SK-N-SH (cell line): ENCODE data around the gene RASA1. TPM values are rescaled to one million over a fixed set of nuclear protein-coding genes. Genes with fewer than 3 reads are reported as not detected.

Source experiments
- CTCF ChIA-PET: fragments of 300-600, 350-600 bp; formaldehyde crosslinking; extraction: SDS; loops from one replicate; lab custom pipeline; 2021; lab: Yijun Ruan, JAX
- POLR2A ChIA-PET: fragments of 350-600 bp; sonication (Branson Sonifier 250); formaldehyde crosslinking; extraction: SDS; loops from one replicate; lab custom pipeline; 2020; ENCODE audit warnings: antibody characterized with exemption, inconsistent platforms; lab: Yijun Ruan, JAX
- DNase-seq: peaks from one replicate; pipeline ENCODE4 v3.0.0; 2012
- H2AFZ ChIP-seq: fragments of 200-600 bp; sonication (generic); 2 replicates; pipeline ENCODE4 v1.8.1; 2016; ENCODE audit warnings: antibody characterized with exemption, mild to moderate bottlenecking, low read depth
- H3F3A ChIP-seq: fragments of 200-600 bp; sonication (generic); replicated peaks from 2 replicates; pipeline ENCODE3; 2016; ENCODE audit warnings: antibody characterized with exemption, mild to moderate bottlenecking; ENCODE audit not compliant: insufficient read depth
- H3K27ac ChIP-seq, 2 experiments: fragments of 200-500 bp in 1 of 2; fragments of 200-600 bp in 1 of 2; sonication (Bioruptor generic) in 1 of 2; sonication (generic), shearing (Covaris generic) in 1 of 2; 2 replicates each; pipeline versions ENCODE4 v1.5.1 to v1.6.1; 2014 to 2016; ENCODE audit warnings: low read depth in 2 of 2, inconsistent platforms in 1 of 2, low read length in 1 of 2, mild to moderate bottlenecking in 1 of 2, mixed read lengths in 1 of 2
- H3K27me3 ChIP-seq: fragments of 200-600 bp; sonication (generic), shearing (Covaris generic); 2 replicates; pipeline ENCODE4 v1.6.1; 2016; ENCODE audit warnings: mixed run types; ENCODE audit not compliant: insufficient read depth
- H3K36me3 ChIP-seq, 2 experiments: fragments of 200-500 bp in 1 of 2; fragments of 200-600 bp in 1 of 2; sonication (Bioruptor generic) in 1 of 2; sonication (generic) in 1 of 2; replicated peaks in 1 of 2; 2 replicates each; pipeline versions ENCODE3 to v1.5.1; 2014 to 2016; ENCODE audit warnings: low read length in 1 of 2, mild to moderate bottlenecking in 1 of 2; ENCODE audit not compliant: insufficient read depth in 2 of 2, control insufficient read depth in 1 of 2
- H3K4me1 ChIP-seq, 2 experiments: fragments of 200-500 bp in 1 of 2; fragments of 200-600 bp in 1 of 2; sonication (Bioruptor generic) in 1 of 2; sonication (generic), shearing (Covaris generic) in 1 of 2; 2 replicates each; pipeline versions ENCODE4 v1.5.1 to v1.6.1; 2014 to 2016; ENCODE audit warnings: low read depth in 1 of 2, low read length in 1 of 2, mixed run types in 1 of 2; ENCODE audit not compliant: insufficient read depth in 2 of 2, control insufficient read depth in 1 of 2
- H3K4me2 ChIP-seq: fragments of 200-600 bp; sonication (generic), shearing (Covaris generic); 2 replicates; pipeline ENCODE4 v1.6.1; 2017; ENCODE audit warnings: mixed run types
- H3K4me3 ChIP-seq, 2 experiments: fragments of 200-500 bp in 1 of 2; fragments of 200-600 bp in 1 of 2; sonication (Bioruptor generic) in 1 of 2; sonication (generic), shearing (Covaris generic) in 1 of 2; 2 replicates each; pipeline versions ENCODE4 v1.5.1 to v1.8.1; 2014 to 2016; ENCODE audit warnings: low read depth in 2 of 2, inconsistent platforms in 1 of 2, low read length in 1 of 2, mild to moderate bottlenecking in 1 of 2, mixed read lengths in 1 of 2, moderate library complexity in 1 of 2
- H3K79me2 ChIP-seq: fragments of 200-600 bp; sonication (generic); 2 replicates; pipeline ENCODE4 v1.8.1; 2017; ENCODE audit warnings: mild to moderate bottlenecking; ENCODE audit not compliant: insufficient read depth
- H3K9ac ChIP-seq: fragments of 200-600 bp; sonication (generic); 2 replicates; pipeline ENCODE4 v1.6.1; 2017; ENCODE audit warnings: mixed run types
- H3K9me2 ChIP-seq: fragments of 200-600 bp; sonication (generic); 2 replicates; pipeline ENCODE4 v1.6.1; 2017; ENCODE audit warnings: mixed run types
- H3K9me3 ChIP-seq: fragments of 200-600 bp; sonication (generic); 2 replicates; pipeline ENCODE4 v1.6.1; 2017; ENCODE audit warnings: mixed run types, mild to moderate bottlenecking, moderate library complexity
- H4K20me1 ChIP-seq: fragments of 200-600 bp; sonication (generic); 2 replicates; pipeline ENCODE4 v1.6.1; 2017; ENCODE audit warnings: mild to moderate bottlenecking, mixed run types; ENCODE audit not compliant: insufficient read depth
- EP300 ChIP-seq, 2 experiments: IDR thresholded peaks; 2 replicates each; pipeline versions ENCODE4 v1.4.0 to v1.6.1; 2012; ENCODE audit warnings: borderline replicate concordance in 1 of 2, low read depth in 1 of 2, low read length in 1 of 2
- FOSL2 ChIP-seq: IDR thresholded peaks from 2 replicates; pipeline ENCODE4 v1.4.0; 2012; ENCODE audit warnings: low read depth, mild to moderate bottlenecking, moderate library complexity, borderline replicate concordance
- GABPA ChIP-seq: IDR thresholded peaks from 2 replicates; pipeline ENCODE4 v1.4.0; 2012; ENCODE audit warnings: low read depth, mild to moderate bottlenecking
- GATA2 ChIP-seq: sonication (generic); formaldehyde crosslinking; IDR thresholded peaks from 2 replicates; pipeline ENCODE4 v1.5.0; 2020; ENCODE audit warnings: mild to moderate bottlenecking, missing genetic modification reagents
- IRF3 ChIP-seq: fragments of 150-350 bp; IDR thresholded peaks from 2 replicates; pipeline ENCODE4 v1.6.1; 2016; ENCODE audit warnings: mild to moderate bottlenecking, low read depth, low read length
- REST ChIP-seq: IDR thresholded peaks from 2 replicates; pipeline ENCODE4 v1.6.1; 2012; ENCODE audit warnings: mild to moderate bottlenecking, low read depth, low read length, moderate library complexity
- RFX5 ChIP-seq: IDR thresholded peaks from 2 replicates; pipeline ENCODE4 v1.6.1; 2012; ENCODE audit warnings: mild to moderate bottlenecking, improper control_type of control experiment, low read length
- SMC3 ChIP-seq: IDR thresholded peaks from 2 replicates; pipeline ENCODE4 v1.6.1; 2012; ENCODE audit warnings: low read depth, low read length, improper control_type of control experiment
- YY1 ChIP-seq: IDR thresholded peaks from 2 replicates; pipeline ENCODE4 v1.4.0; 2012; ENCODE audit warnings: low read depth, mild to moderate bottlenecking
- WGBS: methylation state at CpG from one replicate; pipeline ENCODE4 v1.1.6; 2017; ENCODE audit warnings: low lambda C conversion rate; 5-methylcytosine and 5-hydroxymethylcytosine counted together
- polyA plus RNA-seq, 3 experiments: library from polyadenylated mRNA; depleted of rRNA; stranded (reverse); fragments of >200 nt; gene quantifications; 2 replicates each; pipeline ENCODE4 v1.2.3, GENCODE V29; 2012
- TF ChIP-seq, protein P1 (sequence below): IDR thresholded peaks from 2 replicates; pipeline ENCODE4 v1.4.0; 2012; ENCODE audit warnings: low read depth, borderline replicate concordance
- TF ChIP-seq, protein P2 (sequence below): IDR thresholded peaks from 2 replicates; pipeline ENCODE4; 2012

The RASA1 gene
- polyA plus RNA-seq, 1 of the 3 experiments (the other 2 are of a cell fraction): 49.1 TPM

DNA sequence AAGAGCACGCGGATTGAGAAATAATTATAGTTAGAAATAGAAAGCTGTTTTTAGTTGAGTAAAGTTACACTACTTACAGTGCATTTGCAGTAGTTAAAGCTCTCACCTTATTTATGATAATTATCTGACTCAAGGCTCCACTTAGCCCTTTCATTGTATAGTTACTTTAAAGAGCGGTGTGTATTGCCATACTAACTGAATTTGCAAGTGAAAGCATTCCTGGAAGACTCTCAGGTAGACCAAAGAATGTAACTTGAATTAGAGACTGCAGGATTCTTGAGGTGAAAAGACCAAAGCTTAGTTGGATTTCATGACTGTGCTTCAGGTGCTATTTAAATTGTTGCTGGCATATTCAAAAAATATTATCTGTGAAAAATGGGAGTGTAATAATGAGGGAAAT, 4.2 kb upstream of the RASA1 start (continued):
- TF ChIP-seq FOSL2 (no peak), IRF3 (no peak), EP300 (IDR thresholded peaks at IDR 0.05; ENCODE audit: borderline replicate concordance in 1 of 2, low read depth in 1 of 2, low read length in 1 of 2) (no peak), RFX5 (no peak), SMC3 (no peak), YY1 (no peak), GATA2 (CRISPR knock-in tag) (no peak), GABPA (no peak)
- TF ChIP-seq, protein P1, sequence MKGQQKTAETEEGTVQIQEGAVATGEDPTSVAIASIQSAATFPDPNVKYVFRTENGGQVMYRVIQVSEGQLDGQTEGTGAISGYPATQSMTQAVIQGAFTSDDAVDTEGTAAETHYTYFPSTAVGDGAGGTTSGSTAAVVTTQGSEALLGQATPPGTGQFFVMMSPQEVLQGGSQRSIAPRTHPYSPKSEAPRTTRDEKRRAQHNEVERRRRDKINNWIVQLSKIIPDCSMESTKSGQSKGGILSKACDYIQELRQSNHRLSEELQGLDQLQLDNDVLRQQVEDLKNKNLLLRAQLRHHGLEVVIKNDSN: no peak
- TF ChIP-seq, protein P2, sequence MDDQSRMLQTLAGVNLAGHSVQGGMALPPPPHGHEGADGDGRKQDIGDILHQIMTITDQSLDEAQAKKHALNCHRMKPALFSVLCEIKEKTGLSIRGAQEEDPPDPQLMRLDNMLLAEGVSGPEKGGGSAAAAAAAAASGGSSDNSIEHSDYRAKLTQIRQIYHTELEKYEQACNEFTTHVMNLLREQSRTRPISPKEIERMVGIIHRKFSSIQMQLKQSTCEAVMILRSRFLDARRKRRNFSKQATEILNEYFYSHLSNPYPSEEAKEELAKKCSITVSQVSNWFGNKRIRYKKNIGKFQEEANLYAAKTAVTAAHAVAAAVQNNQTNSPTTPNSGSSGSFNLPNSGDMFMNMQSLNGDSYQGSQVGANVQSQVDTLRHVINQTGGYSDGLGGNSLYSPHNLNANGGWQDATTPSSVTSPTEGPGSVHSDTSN: no peak

- 9% methylated on average over 14 of the region's 14 CpGs for WGBS
- Histone ChIP-seq H3K9me3 (no peaks in the 10 kb centered on the region), H3K4me3 (peak overlapping the region; percentile 83 to 85), H3K27ac (peak overlapping the region; percentile 93 to 94), H3K9ac (peak overlapping the region; percentile 93), H2AFZ (peak overlapping the region; percentile 53), H3K4me2 (peak overlapping the region; percentile 74), H3K27me3 (no peaks in the 10 kb centered on the region), H4K20me1 (peaks cover 27% of the 10 kb centered on the region), H3K9me2 (no peaks in the 10 kb centered on the region), H3K79me2 (peaks cover 42% of the 10 kb centered on the region), H3K36me3 (peaks cover 0 to 11% of the 10 kb centered on the region in 2 experiments), H3F3A (peaks cover 10% of the 10 kb centered on the region), H3K4me1 (peaks cover 0 to 3% of the 10 kb centered on the region in 2 experiments; a peak in 1 of 4 replicates)
- POLR2A ChIA-PET: interaction anchor here (0.5 kb wide), 1 partner anchor 93 kb away, joined by 3 read pairs; no protein-coding TSS in a partner anchor
- no peak for TF ChIP-seq RFX5
- 0 out of 2 replicates have a peak, but pooled peaks have one; percentile 22 for TF ChIP-seq REST
- CTCF ChIA-PET: interaction anchor here (1.5 kb wide), 2 partner anchors 17 to 132 kb away, joined by 4 to 5 read pairs; no protein-coding TSS in a partner anchor
- no peak for DNase-seq
These were observed 639 bp upstream of the RASA1 start for GRCh38 chr5:87266914-87267573.
